BLaER1 treated with 17β-estradiol and CSF1 and Interleukin-3, amounts not matched to agents 10 nM and 100 nM (cell line): ENCODE results near the gene HEPHL1.
A peak's percentile ranks its signal among the peaks of the same experiment; 100 is the strongest.
"Not testable (repeated sequence)": the region's sequence is repeated elsewhere in the genome, so short reads cannot be mapped to it uniquely, and the experiment has no call there.

Source experiments
- H3K27ac ChIP-seq, 11 experiments: shearing (Covaris generic); formaldehyde crosslinking; 2 replicates each; pipeline ENCODE4 v1.8.1; 2022
- H3K27me3 ChIP-seq, 11 experiments: shearing (Covaris generic); formaldehyde crosslinking; 2 replicates each; pipeline ENCODE4 v1.8.1; 2022
- H3K36me3 ChIP-seq, 11 experiments: shearing (Covaris generic); formaldehyde crosslinking; 2 replicates each; pipeline ENCODE4 v1.8.1; 2022
- H3K4me1 ChIP-seq, 10 experiments: shearing (Covaris generic); formaldehyde crosslinking; 2 replicates each; pipeline ENCODE4 v1.8.1; 2022
- H3K4me2 ChIP-seq, 11 experiments: shearing (Covaris generic); formaldehyde crosslinking; 2 replicates each; pipeline ENCODE4 v1.8.1; 2022
- H3K4me3 ChIP-seq, 10 experiments: shearing (Covaris generic); formaldehyde crosslinking; 2 replicates each; pipeline ENCODE4 v1.8.1; 2022
- H3K9ac ChIP-seq, 11 experiments: shearing (Covaris generic); formaldehyde crosslinking; 2 replicates each; pipeline ENCODE4 v1.8.1; 2022
- H3K9me3 ChIP-seq, 11 experiments: shearing (Covaris generic); formaldehyde crosslinking; replicated peaks in 1 of 11; 2 replicates each; pipeline ENCODE4 v1.8.1; 2022
- H4K20me1 ChIP-seq, 11 experiments: shearing (Covaris generic); formaldehyde crosslinking; 2 replicates each; pipeline ENCODE4 v1.8.1; 2022
- Cebpa-rat ChIP-seq, 11 experiments: shearing (Covaris generic); IDR thresholded peaks; 2 replicates each; pipeline ENCODE4 v1.8.1; 2022

Gene HEPHL1

DNA sequence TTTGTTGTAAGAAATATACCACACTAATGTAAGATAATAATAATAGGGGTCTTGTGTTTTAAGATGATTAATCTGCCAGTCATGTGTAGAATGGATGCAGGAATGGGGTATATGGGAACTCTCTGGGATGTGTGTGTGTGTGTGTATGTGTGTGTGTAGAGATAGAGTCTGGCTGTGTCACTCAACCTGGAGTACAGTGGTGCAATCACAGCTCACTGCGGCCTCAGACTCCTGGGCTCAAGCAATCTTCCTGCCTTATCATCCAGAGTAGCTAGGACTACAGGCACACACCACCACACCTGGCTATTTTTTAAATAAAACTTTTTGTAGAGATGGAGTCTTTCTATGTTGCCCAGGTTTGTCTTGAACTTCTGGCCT lies 96.0 kb downstream of the HEPHL1 start:
- H3K9me3 ChIP-seq = peaks cover 0 to 15% (median 9%) of the 10 kb centered on the region in 11 experiments; a peak in 15 of 22 replicates
- no peak overlapping the region for H3K9ac ChIP-seq
- H3K4me1 ChIP-seq = no peaks in the 10 kb centered on the region
- no peak overlapping the region for H3K4me2 ChIP-seq
- no peaks in the 10 kb centered on the region for H3K36me3 ChIP-seq
- no peaks in the 10 kb centered on the region for H3K27me3 ChIP-seq
- H3K27ac ChIP-seq = no peak overlapping the region
- no peak for TF ChIP-seq Cebpa-rat (IDR thresholded peaks at IDR 0.05)
- no peaks in the 10 kb centered on the region for H4K20me1 ChIP-seq
- H3K4me3 ChIP-seq = no peak overlapping the region

DNA sequence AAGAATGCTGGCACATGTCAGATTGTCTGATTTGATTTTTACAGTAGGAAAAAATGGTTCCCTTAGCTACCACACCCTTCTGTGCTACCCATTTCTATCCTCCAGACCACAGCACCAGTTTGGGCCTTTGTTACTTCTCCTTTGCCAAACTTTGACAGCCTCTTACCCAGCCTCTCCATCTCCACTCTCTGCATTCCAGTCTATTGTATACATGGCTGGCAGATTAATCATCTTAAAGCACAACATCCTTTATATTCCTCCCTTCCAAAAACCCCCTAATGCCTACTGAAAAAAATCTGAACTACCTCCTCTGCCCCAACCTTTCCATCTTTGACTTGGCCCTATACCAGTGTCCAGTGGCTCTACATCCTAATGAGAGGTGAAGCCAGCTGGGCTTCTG lies 96.7 kb downstream of the HEPHL1 start:
- no peak overlapping the region for H3K27ac ChIP-seq
- no peaks in the 10 kb centered on the region for H3K36me3 ChIP-seq
- H3K9ac ChIP-seq = no peak overlapping the region
- H3K9me3 ChIP-seq = peaks cover 0 to 15% (median 9%) of the 10 kb centered on the region in 11 experiments; a peak in 15 of 22 replicates
- H3K4me1 ChIP-seq = no peaks in the 10 kb centered on the region
- H3K27me3 ChIP-seq = no peaks in the 10 kb centered on the region
- TF ChIP-seq Cebpa-rat (IDR thresholded peaks at IDR 0.05) = no peak
- no peak overlapping the region for H3K4me3 ChIP-seq
- H4K20me1 ChIP-seq = no peaks in the 10 kb centered on the region
- H3K4me2 ChIP-seq = no peak overlapping the region

DNA sequence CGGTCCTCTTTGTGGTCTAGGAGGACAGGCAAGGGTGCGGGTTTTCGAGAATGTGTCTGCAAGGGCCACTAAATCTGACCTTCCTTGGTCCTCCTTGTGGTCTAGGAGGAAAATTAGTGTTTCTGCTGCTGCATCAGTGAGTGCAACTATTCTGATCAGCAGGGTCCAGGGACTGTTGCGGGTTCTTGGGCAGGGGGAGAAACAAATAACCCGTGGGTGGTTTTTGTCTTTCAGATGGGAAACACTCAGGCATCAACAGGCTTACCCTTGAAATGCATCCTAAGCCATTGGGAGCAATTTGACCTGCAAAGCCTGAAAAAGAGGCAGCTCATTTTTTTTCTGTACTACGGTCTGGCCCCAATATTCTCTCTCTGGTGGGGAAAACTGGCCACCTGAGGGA lies 98.5 kb downstream of the HEPHL1 start:
- not testable (repeated sequence) for H3K27me3 ChIP-seq, H3K27ac ChIP-seq, H3K4me2 ChIP-seq, H3K9ac ChIP-seq, H4K20me1 ChIP-seq, H3K4me1 ChIP-seq, H3K36me3 ChIP-seq, H3K4me3 ChIP-seq
- peaks cover 4 to 24% (median 16%) of the 10 kb centered on the region in 11 experiments; a peak in 21 of 22 replicates for H3K9me3 ChIP-seq

DNA sequence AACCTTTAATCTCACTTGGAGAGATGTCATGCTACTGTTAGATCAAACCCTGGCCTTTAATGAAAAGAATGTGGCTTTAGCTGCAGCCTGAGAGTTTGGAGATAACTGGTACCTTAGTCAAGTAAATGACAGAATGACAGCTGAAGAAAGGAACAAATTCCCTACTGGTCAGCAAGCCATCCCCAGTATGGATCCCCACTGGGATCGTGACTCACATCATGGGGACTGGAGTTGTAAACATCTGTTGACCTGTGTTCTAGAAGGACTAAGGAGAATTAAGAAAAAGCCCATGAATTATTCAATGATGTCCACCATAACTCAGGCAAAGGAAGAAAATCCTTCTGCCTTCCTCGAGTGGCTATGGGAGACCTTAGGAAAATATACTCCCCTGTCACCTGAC lies 99.4 kb downstream of the HEPHL1 start:
- not testable (repeated sequence) for H3K4me2 ChIP-seq, H3K27ac ChIP-seq
- H3K9me3 ChIP-seq = peaks cover 12 to 32% (median 25%) of the 10 kb centered on the region in 11 experiments; a peak in 21 of 22 replicates

DNA sequence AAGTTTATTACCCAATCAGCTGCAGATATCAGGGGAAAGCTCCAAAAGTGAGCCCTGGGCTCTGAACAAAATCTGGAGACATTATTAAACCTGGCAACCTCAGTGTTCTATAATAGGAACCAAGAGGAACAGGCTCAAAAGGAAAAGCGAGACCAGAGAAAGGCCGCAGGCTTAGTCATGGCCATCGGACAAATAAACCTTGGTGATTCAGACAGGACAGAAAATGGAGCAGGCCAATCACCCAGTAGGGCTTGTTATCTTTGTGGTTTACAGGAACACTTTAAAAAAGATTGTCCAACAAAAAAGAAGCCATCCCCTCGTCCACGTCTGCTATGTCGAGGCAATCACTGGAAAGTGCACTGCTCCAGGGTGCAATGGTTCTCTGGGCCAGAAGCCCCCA lies 99.8 kb downstream of the HEPHL1 start:
- no peaks in the 10 kb centered on the region for H3K36me3 ChIP-seq
- no peak overlapping the region for H3K27ac ChIP-seq
- no peaks in the 10 kb centered on the region for H3K27me3 ChIP-seq
- peaks cover 17 to 36% (median 29%) of the 10 kb centered on the region in 11 experiments; a peak in 21 of 22 replicates for H3K9me3 ChIP-seq
- no peak overlapping the region for H3K4me2 ChIP-seq
- H3K4me3 ChIP-seq = no peak overlapping the region
- no peaks in the 10 kb centered on the region for H4K20me1 ChIP-seq
- H3K9ac ChIP-seq = no peak overlapping the region
- H3K4me1 ChIP-seq = no peaks in the 10 kb centered on the region
- TF ChIP-seq Cebpa-rat (IDR thresholded peaks at IDR 0.05) = no peak

More for the DNA sequence above, 99.4 kb downstream of the HEPHL1 start:
- H3K9ac ChIP-seq, H3K4me3 ChIP-seq, H3K27me3 ChIP-seq, H4K20me1 ChIP-seq, H3K4me1 ChIP-seq, H3K36me3 ChIP-seq: not testable (repeated sequence)

DNA sequence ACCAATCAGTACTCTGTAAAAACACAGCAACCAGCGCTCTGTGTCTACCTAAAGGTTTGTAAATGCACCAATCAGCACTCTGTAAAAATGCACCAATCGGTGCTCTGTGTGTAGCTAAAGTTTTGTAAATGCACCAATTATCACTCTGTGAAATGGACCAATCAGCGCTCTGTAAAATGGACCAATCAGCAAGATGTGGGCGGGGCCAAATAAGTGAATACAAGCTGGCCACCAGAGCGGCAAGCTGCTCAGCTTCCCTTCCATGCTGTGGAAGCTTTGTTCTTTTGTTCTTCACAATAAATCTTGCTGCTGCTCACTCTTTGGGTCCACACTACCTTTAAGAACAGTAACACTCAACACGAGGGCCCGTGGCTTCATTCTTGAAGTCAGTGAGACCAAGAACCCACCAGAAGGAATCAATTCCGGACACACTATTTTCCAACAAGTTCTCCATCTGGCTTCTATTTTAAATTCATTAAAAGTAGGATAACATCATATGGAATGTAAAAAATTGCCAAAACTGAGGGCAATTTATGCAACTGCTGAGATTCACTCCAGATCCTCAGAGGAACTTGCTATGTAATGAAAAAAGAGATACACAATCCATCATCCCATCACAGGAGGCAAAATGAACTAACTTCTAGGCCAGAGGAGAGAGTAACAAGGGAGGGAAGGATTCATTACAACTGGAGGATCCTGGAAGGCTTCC lies 104.4 kb downstream of the HEPHL1 start:
- no peak for TF ChIP-seq Cebpa-rat (IDR thresholded peaks at IDR 0.05)

DNA sequence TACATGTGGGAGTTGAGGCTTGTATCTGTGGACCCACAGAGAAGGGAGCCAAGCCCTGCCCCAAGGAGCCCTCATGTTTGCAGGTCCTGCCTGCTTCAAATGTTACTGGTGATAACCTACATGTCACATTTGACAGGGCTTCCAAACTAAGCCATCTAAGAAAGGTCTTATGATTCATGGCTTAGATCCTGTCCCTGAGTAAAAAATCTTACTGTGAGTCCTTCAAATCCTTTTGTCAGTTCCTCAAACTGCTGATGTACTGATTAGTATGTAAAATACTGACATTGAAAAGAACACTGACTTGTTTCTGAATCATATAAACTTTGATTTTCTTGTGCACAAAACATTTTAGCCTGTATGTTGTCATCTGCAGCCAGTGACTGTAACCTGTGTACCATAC lies 106.5 kb downstream of the HEPHL1 start:
- H3K9me3 ChIP-seq = peaks cover 10 to 31% (median 20%) of the 10 kb centered on the region in 11 experiments; a peak in 20 of 22 replicates
- no peaks in the 10 kb centered on the region; a peak in 3 of 22 replicates for H3K36me3 ChIP-seq
- H3K27me3 ChIP-seq = no peaks in the 10 kb centered on the region
- peak overlapping the region; percentile 86 to 96 (median 90) for H3K4me2 ChIP-seq
- H3K4me3 ChIP-seq = peak overlapping the region; percentile 75 to 95 (median 85)
- peak overlapping the region in 9 of 11 experiments; percentile 85 to 94 (median 93); a peak in 15 of 22 replicates for H3K27ac ChIP-seq
- peaks cover 0 to 33% (median 24%) of the 10 kb centered on the region in 11 experiments; a peak in 15 of 22 replicates for H4K20me1 ChIP-seq
- H3K4me1 ChIP-seq = peaks cover 44 to 48% (median 46%) of the 10 kb centered on the region in 10 experiments
- H3K9ac ChIP-seq = peak overlapping the region; percentile 83 to 96 (median 92); a peak in 21 of 22 replicates
- no peak for TF ChIP-seq Cebpa-rat (IDR thresholded peaks at IDR 0.05)

More for the DNA sequence above, 104.4 kb downstream of the HEPHL1 start:
- Histone ChIP-seq H3K9ac (no peak overlapping the region), H3K27me3 (no peaks in the 10 kb centered on the region), H3K9me3 (peaks cover 10 to 31% (median 20%) of the 10 kb centered on the region in 11 experiments; a peak in 20 of 22 replicates), H4K20me1 (peaks cover 0 to 12% (median 5%) of the 10 kb centered on the region in 11 experiments; a peak in 10 of 22 replicates), H3K4me3 (no peak overlapping the region), H3K27ac (no peak overlapping the region), H3K4me2 (no peak overlapping the region), H3K4me1 (peaks cover 23 to 28% (median 25%) of the 10 kb centered on the region in 10 experiments), H3K36me3 (no peaks in the 10 kb centered on the region)

DNA sequence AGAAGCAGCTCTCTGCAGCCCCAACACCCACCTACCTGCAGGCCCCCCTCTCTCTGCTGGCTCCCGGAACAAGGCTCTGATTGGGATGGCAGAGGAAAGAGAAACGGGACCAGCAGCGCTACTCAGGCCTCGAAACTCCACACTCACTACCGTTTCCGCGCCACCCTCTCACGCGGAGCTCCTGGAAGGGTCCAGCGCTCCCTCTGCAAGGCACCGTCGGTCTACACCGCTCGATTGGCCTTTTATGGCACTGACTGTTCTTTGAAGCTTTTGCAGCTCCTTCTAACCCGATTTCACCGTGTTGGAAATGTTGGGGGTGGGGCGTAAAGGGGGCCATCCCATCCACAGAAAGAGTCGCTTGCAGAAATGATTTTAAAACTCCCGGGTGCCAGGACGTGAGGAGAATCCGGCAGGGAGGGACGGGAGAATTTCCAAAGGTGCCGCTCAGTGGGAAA lies 107.2 kb downstream of the HEPHL1 start:
- H3K4me1 ChIP-seq = peaks cover 48 to 55% (median 52%) of the 10 kb centered on the region in 10 experiments
- peaks cover 0 to 40% (median 31%) of the 10 kb centered on the region in 11 experiments; a peak in 19 of 22 replicates for H4K20me1 ChIP-seq
- no peak for TF ChIP-seq Cebpa-rat (IDR thresholded peaks at IDR 0.05)

DNA sequence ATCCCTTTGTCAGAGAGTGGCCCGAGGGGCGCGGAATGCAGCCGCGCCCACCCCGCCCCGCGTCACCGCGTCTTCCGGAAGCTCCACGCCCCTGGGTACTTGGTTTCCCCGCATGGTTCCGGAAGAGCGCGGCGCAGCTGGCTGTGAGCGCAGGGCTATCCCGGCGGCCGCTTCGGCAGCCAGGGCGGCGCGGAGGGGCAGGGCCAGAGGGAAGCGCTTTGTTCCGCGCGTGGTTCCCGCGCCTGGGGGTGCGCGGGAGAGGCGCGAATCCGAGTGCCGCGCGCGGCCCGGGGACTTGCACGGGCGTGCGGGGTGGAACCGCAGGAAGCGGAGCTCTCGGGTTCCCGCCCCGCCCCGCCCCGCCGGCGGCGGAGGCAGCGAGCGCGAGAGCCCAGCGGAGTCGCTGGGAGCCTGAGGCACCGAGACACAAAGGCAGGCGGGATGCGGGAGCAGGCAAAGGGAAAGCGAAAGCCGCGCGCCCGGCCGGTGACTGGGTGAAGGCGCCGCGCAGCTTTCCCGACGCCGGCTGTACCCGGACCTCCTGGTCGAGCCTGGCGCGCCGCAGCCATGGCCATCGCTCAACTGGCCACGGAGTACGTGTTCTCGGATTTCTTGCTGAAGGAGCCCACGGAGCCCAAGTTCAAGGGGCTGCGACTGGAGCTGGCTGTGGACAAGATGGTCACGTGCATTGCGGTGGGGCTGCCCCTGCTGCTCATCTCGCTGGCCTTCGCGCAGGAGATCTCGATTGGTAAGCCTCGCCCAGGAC lies 107.8 kb downstream of the HEPHL1 start, which contains the start of gene PANX1:
PANX1 (plus strand) TSS at position 96 of the 766 bp plus-strand sequence; CDS start at position 568, 472 bp downstream.
- Histone ChIP-seq H3K27me3 (no peaks in the 10 kb centered on the region), H3K36me3 (peaks cover 0 to 3% (median 0%) of the 10 kb centered on the region in 11 experiments; a peak in 4 of 22 replicates), H3K4me2 (peak within 1 kb of the TSS; percentile 86 to 96 (median 90)), H3K4me1 (peaks cover 54 to 61% (median 58%) of the 10 kb centered on the region in 10 experiments), H3K27ac (peak within 1 kb of the TSS; percentile 72 to 94 (median 92)), H3K4me3 (peak within 1 kb of the TSS; percentile 75 to 95 (median 85)), H4K20me1 (peaks cover 0 to 46% (median 37%) of the 10 kb centered on the region in 11 experiments; a peak in 19 of 22 replicates), H3K9ac (peak within 1 kb of the TSS; percentile 83 to 96 (median 92)), H3K9me3 (peaks cover 10 to 23% (median 20%) of the 10 kb centered on the region in 11 experiments; a peak in 20 of 22 replicates)
- no peak for TF ChIP-seq Cebpa-rat (IDR thresholded peaks at IDR 0.05)

More for the DNA sequence above, 107.2 kb downstream of the HEPHL1 start:
- Histone ChIP-seq H3K9ac (peak overlapping the region; percentile 83 to 96 (median 92)), H3K9me3 (peaks cover 10 to 27% (median 20%) of the 10 kb centered on the region in 11 experiments; a peak in 20 of 22 replicates), H3K27ac (peak overlapping the region; percentile 72 to 94 (median 92); a peak in 21 of 22 replicates), H3K4me3 (peak overlapping the region; percentile 75 to 95 (median 85)), H3K27me3 (no peaks in the 10 kb centered on the region), H3K36me3 (peaks cover 0 to 3% (median 0%) of the 10 kb centered on the region in 11 experiments; a peak in 4 of 22 replicates), H3K4me2 (peak overlapping the region; percentile 86 to 96 (median 90))
